HG02571 (cell line): ENCODE data around the gene GATA6.

Experiments used
- ATAC-seq: cut with Tn5 transposase; IDR thresholded peaks from one replicate; pipeline ENCODE4 v1.9.1; 2021; ENCODE audit warnings: mild to moderate bottlenecking, moderate library complexity; ENCODE audit not compliant: unreplicated experiment

Gene GATA6

DNA sequence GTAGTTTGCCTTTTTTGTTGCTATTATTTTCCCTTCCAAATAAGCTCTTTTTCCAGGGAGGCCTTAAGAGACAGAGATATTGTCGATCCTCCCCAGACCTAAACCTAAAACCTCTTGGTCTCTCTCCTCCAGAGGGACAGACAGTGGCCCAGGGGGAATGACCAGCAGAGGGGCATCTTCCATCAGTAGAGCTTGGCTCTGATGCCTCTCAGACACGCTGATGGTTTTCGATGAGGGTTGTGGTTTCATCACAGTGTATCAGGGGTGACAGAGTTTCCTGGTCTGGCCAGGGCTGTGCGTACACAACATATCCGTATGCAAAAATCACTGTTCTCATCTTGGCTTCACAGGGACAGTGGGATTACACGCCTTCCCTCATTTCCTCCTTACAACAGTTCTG is 68.6 kb downstream of the GATA6 start:
- ATAC-seq, result no peak

DNA sequence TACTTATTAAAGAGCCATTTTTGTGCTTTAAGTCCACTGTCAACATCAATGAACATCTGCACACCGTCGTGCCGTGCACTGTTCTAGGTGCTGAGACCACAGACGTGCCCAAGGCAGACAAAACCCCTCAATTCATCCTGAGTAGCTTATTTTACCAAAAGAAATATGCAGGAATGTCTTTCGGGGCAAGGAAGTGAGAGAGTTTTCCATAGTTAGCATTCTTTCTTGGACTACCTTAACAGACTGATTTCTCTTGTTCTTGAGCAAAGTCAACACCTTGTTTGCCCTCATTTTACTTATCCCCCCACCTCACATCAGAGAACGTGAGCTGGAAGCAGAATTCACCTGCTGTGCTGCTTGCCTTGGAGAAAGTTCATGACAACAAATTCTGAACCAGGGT is 69.3 kb downstream of the GATA6 start:
- ATAC-seq, result no peak

DNA sequence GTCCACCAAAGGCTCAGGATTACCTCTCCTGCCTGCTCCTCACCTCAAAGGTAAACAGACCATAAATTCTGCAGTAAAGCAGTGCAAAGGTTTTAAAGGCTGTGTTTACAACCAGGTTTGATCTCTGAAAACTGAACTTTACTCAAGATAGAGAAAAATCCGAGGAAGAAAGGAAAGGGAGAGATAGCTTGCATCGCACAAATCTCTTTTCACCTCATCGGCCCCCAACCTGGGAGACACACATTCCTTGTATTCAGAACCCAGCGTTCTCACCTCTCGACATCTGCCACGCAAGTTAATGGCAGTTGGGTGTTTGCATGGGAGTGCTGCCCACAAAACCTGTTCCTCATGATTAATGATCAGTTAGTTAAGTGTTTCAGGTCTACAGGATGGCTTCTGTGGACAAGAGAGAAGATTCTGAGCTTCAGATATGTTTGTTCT is 72.6 kb downstream of the GATA6 start:
- ATAC-seq, result no peak

DNA sequence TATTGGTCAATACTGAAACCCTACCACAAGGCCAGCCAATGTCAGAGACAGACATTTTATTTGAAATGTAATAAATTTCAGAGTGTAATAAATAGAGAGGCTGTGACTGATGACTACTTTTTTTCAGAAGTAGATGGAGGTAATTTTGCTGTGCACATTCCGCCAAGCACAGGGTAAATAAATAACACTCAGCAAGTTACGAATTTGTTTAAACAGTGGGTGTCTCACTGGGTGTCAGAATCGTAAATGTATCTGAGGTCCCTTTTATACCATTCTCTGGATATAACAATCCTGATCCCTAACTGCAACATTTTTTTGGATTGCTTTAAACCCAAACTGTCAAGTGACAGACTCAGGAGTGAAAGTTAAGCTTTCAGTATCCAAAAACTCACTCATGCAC is 74.1 kb downstream of the GATA6 start:
- no peak for ATAC-seq

DNA sequence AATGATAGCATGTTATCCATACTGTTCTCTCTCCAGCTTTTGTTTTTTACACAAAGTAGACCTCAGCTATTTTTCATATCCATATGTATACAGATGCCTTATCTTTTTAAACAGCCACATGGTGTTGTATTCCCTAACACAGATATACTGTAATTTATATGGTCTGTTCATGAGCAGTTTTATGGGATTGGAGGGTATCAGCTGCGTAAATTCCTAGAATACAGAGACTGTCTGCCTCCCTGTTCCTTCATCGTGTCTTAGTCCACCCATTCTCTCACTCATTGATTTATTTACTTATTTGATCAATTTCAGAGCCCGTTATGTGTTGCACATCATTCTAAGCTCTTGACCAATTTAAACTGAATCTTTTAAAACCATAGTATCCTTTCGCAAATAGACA is 80.6 kb downstream of the GATA6 start:
- no peak for ATAC-seq

DNA sequence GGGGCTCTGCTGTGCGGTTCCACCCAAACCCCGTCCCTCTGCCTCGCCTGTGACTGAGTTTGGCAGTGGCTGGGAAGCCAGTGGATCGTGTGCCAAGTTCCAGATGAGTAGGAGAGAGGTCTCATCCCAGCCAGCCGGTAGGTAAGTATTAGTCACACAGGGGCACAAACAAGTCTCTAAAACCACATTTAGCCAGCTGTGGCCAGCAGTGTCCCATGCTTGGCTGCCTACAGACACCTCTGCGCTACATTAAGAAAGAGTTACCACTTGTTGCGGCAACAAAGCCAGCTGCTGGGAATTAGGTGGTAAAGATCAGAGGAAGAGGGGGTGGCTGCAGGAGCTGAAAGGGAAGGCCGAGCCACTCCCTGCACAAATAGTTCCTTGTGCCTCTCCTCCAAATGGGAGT is 81.2 kb downstream of the GATA6 start:
- ATAC-seq, result no peak
